Measurements from ENCODE around the gene CLCN5.
A peak's percentile ranks its signal among the peaks of the same experiment; 100 is the strongest.
"Not testable (repeated sequence)": the region's sequence is repeated elsewhere in the genome, so short reads cannot be mapped to it uniquely, and the experiment has no call there.

Gene CLCN5

GRCh38 chrX:50000937-50001542, 78.6 kb downstream of the CLCN5 start:
- ChIA-PET CTCF (no interaction called here), POLR2A (no interaction called here)
- no peak for DNase-seq (ENCODE audit: extremely low spot score)
- TF ChIP-seq BHLHE40 (IDR thresholded peaks at IDR 0.05; ENCODE audit: borderline replicate concordance) (no peak), FOXM1 (IDR thresholded peaks at IDR 0.05; ENCODE audit: borderline replicate concordance) (no peak), PKNOX1 (IDR thresholded peaks at IDR 0.05) (no peak), TARDBP (IDR thresholded peaks at IDR 0.05) (no peak), NFRKB (IDR thresholded peaks at IDR 0.05) (no peak), ELF4 (IDR thresholded peaks at IDR 0.05) (no peak), SP1 (IDR thresholded peaks at IDR 0.05) (no peak), LEF1 (IDR thresholded peaks at IDR 0.05; ENCODE audit: borderline replicate concordance) (no peak), FOXA1 (IDR thresholded peaks at IDR 0.05) (no peak), HDGF (IDR thresholded peaks at IDR 0.05; ENCODE audit: borderline replicate concordance) (no peak), CTBP1 (IDR thresholded peaks at IDR 0.05; ENCODE audit: borderline replicate concordance) (no peak), ZNF384 (IDR thresholded peaks at IDR 0.05) (no peak), ARNT (IDR thresholded peaks at IDR 0.05) (no peak), FOXK2 (IDR thresholded peaks at IDR 0.05) (no peak), SUZ12 (IDR thresholded peaks at IDR 0.05) (no peak), L3MBTL2 (conservative IDR thresholded peaks at IDR 0.05) (no peak)

DNA sequence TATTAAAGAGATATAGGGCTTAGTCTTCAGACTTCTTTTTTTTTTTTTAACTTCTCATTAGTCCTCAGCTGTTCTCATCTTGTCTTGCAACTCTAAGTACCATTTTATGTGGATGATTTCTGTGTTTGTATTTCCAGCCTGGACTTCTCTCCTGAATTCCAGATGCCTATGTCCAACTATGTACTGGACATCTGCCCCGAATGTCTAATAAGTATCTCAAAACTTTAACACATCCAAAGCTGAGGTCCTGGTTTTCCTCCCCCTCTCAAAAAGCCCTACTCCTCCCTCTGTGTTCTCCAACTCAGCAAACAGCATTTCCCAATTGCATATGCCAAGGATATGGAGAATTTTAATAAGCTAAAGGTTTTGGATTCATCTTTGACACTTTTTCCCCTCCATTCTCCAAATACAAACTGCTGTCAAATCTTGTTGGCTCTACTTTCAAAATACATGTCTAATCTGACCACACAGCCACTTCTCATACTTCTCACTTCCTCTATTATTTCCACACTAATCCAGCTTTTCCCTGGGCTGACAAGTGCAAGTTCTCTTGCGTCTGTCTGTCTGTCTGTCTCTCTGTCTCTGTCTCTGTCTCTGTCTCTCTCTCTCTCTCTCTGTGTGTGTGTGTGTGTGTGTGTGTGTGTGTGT, 79.8 kb downstream of the CLCN5 start:
- TF ChIP-seq TARDBP (IDR thresholded peaks at IDR 0.05) (no peak), PKNOX1 (IDR thresholded peaks at IDR 0.05) (no peak), SP1 (IDR thresholded peaks at IDR 0.05) (no peak), FOXM1 (IDR thresholded peaks at IDR 0.05; ENCODE audit: borderline replicate concordance) (no peak), ELF4 (IDR thresholded peaks at IDR 0.05) (no peak), NFRKB (IDR thresholded peaks at IDR 0.05) (no peak), ARNT (IDR thresholded peaks at IDR 0.05) (no peak), SUZ12 (IDR thresholded peaks at IDR 0.05) (no peak)
- DNase-seq (ENCODE audit: extremely low spot score) = no peak
- ChIA-PET POLR2A (no interaction called here), CTCF (no interaction called here)

- POLR2A ChIA-PET = no interaction called here
- TF ChIP-seq LEF1 (IDR thresholded peaks at IDR 0.05; ENCODE audit: borderline replicate concordance) (no peak), BHLHE40 (IDR thresholded peaks at IDR 0.05; ENCODE audit: borderline replicate concordance) (no peak), FOXK2 (IDR thresholded peaks at IDR 0.05) (no peak), CTBP1 (IDR thresholded peaks at IDR 0.05; ENCODE audit: borderline replicate concordance) (no peak), SP1 (IDR thresholded peaks at IDR 0.05) (no peak), TARDBP (IDR thresholded peaks at IDR 0.05) (no peak), HDGF (IDR thresholded peaks at IDR 0.05; ENCODE audit: borderline replicate concordance) (no peak), L3MBTL2 (conservative IDR thresholded peaks at IDR 0.05) (no peak), NFRKB (IDR thresholded peaks at IDR 0.05) (no peak), ZNF384 (IDR thresholded peaks at IDR 0.05) (no peak), FOXA1 (IDR thresholded peaks at IDR 0.05) (no peak), SUZ12 (IDR thresholded peaks at IDR 0.05) (no peak), FOXM1 (IDR thresholded peaks at IDR 0.05; ENCODE audit: borderline replicate concordance) (no peak), PKNOX1 (IDR thresholded peaks at IDR 0.05) (no peak), ELF4 (IDR thresholded peaks at IDR 0.05) (no peak), ARNT (IDR thresholded peaks at IDR 0.05) (no peak)
- CTCF ChIA-PET = interaction anchor here (0.6 kb wide), 1 partner anchor 111 kb away, joined by 3 read pairs; no protein-coding TSS in a partner anchor
- DNase-seq (ENCODE audit: extremely low spot score) = no peak
These were observed 81.1 kb downstream of the CLCN5 start for GRCh38 chrX:50003467-50003866.

GRCh38 chrX:50003927-50004326, 81.5 kb downstream of the CLCN5 start:
- DNase-seq (ENCODE audit: extremely low spot score) = no peak
- TF ChIP-seq ELF4 (IDR thresholded peaks at IDR 0.05) = no peak
- TF ChIP-seq FOXA1 (IDR thresholded peaks at IDR 0.05) = no peak
- TF ChIP-seq PKNOX1 (IDR thresholded peaks at IDR 0.05) = no peak
- no peak for TF ChIP-seq L3MBTL2 (conservative IDR thresholded peaks at IDR 0.05)
- TF ChIP-seq TARDBP (IDR thresholded peaks at IDR 0.05) = no peak
- no peak for TF ChIP-seq ARNT (IDR thresholded peaks at IDR 0.05)
- no peak for TF ChIP-seq ZNF384 (IDR thresholded peaks at IDR 0.05)
- ChIA-PET CTCF (no interaction called here), POLR2A (no interaction called here)

DNA sequence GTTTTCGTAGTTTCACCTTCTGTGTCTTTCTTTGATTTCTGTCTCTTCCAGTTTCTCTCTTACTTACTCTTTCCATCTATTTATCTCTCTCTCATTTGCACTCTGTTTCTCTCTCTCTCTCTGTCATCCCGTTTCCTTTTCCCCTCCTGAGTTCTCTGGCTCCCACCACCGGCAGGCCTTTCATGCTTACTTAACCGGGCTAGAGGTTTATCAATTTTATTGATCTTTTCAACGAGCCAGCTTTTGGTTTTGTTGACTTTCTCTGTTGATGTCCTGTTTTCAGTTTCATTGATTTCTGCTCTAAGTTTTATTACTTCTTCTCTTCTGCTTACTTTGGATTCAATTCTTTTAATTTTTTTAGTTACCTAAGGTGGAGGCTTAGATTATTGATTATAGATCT, 103.2 kb downstream of the CLCN5 start:
- POLR2A ChIA-PET; DNase-seq (ENCODE audit: extremely low spot score); CTCF ChIA-PET: not testable (repeated sequence)
- peak; percentile 56; the same call in 1 of the 2 replicates for TF ChIP-seq L3MBTL2 (conservative IDR thresholded peaks at IDR 0.05)

DNA sequence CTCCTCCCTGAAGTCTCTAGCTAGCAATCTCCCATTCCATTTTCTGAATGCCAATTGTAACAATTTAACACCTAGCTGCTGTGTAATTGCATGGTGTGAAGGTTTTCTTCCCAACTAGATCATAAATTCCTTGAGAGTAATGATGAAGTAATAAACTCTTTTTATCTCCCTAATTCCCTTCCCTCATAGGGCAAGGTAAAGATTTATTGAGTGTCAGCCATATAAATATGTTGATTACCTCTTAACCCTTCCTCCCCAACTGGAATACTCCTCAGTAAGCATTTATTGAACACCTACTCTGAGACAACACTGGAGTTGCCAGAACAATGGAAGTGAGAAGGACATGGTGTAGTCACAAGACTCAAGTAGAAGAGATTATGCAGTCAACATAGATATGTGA, 112.7 kb downstream of the CLCN5 start:
- CTCF ChIA-PET = interaction anchor here (0.7 kb wide), 1 partner anchor 10 kb away, joined by 3 read pairs; no protein-coding TSS in a partner anchor
- TF ChIP-seq PKNOX1 (IDR thresholded peaks at IDR 0.05) = no peak
- TF ChIP-seq L3MBTL2 (conservative IDR thresholded peaks at IDR 0.05) = no peak
- TF ChIP-seq ARNT (IDR thresholded peaks at IDR 0.05) = no peak
- TF ChIP-seq NFRKB (IDR thresholded peaks at IDR 0.05) = no peak
- TF ChIP-seq SUZ12 (IDR thresholded peaks at IDR 0.05) = no peak
- POLR2A ChIA-PET = no interaction called here
- DNase-seq (ENCODE audit: extremely low spot score) = no peak
